ENCODE measurements around the gene TEDC1. TPM values are rescaled to one million over a fixed set of nuclear protein-coding genes. Genes with fewer than 3 reads are reported as not detected.

TEDC1 gene
- total RNA-seq, 1 experiment from 2014 or later = 17.9 TPM

DNA sequence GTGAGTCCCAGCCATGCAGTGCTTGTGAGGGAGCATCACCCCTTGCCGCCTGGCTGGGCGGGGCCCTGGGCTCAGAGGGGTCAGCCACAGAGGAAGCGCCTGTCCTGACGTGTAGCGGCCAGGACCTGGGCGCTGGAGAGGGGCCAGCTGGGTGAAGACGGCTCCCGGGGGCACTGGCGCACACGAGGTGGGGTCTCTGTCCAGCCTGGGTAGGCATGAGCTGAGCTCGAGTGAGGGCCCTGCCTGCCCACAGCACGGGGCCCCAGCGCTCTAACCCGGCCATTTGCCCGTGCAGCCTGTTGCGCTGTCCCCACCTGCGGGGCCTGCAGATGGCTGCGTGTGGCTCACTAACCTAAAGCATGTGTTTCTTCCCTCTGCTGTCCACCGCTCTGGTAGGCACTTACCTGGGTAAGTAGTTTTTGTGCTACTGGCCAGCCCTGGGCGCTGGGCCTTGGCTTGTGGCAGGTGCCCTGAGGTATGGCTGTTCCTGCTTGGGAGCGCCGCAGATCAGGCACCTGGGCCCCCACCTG lies 23.0 kb upstream of the TEDC1 start (continued):
- TF ChIP-seq, protein P1, sequence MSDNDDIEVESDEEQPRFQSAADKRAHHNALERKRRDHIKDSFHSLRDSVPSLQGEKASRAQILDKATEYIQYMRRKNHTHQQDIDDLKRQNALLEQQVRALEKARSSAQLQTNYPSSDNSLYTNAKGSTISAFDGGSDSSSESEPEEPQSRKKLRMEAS (CRISPR knock-in tag; IDR thresholded peaks at IDR 0.05) = no peak
- TF ChIP-seq MLX (CRISPR knock-in tag; IDR thresholded peaks at IDR 0.05) = no peak
- TF ChIP-seq ETV6 (CRISPR knock-in tag; IDR thresholded peaks at IDR 0.05) = no peak
- TF ChIP-seq ZNF138 (CRISPR knock-in tag; conservative IDR thresholded peaks at IDR 0.05) = no peak
- no peak for TF ChIP-seq PRDM15 (CRISPR knock-in tag; IDR thresholded peaks at IDR 0.05)

GRCh38 chr14:105468621-105469241 lies 22.3 kb upstream of the TEDC1 start:
- CTCF ChIA-PET = interaction anchor here (2.4 to 7.2 kb wide), 4 partner anchors 10 to 21 kb away, joined by 8 to 116 read pairs (median 30); partner anchors contain the start of gene TEDC1
- ATAC-seq (no peak), DNase-seq (ENCODE audit: low spot score) (no peak)
- no peaks in the 10 kb centered on the region for H3K9me3 Mint-ChIP-seq
- no peak overlapping the region for H3K4me3 Mint-ChIP-seq
- POLR2A ChIA-PET = interaction anchor here (1.0 kb wide), 1 partner anchor 37 kb away, joined by 3 read pairs; no protein-coding TSS in a partner anchor
- H3K27me3 Mint-ChIP-seq (ENCODE audit: low read depth) = no peaks in the 10 kb centered on the region
- no peaks in the 10 kb centered on the region for H3K4me1 Mint-ChIP-seq
- H3K36me3 Mint-ChIP-seq = peaks cover 2% of the 10 kb centered on the region; the same call in 1 of the 2 replicates
- H3K27ac Mint-ChIP-seq = no peak overlapping the region
- TF ChIP-seq ZNF281 (CRISPR knock-in tag; IDR thresholded peaks at IDR 0.05) (no peak), ZNF219 (CRISPR knock-in tag; IDR thresholded peaks at IDR 0.05; ENCODE audit: borderline replicate concordance) (no peak), ZNF671 (CRISPR knock-in tag; IDR thresholded peaks at IDR 0.05) (no peak), NFYB (CRISPR knock-in tag; conservative IDR thresholded peaks at IDR 0.05; ENCODE audit: low read depth) (no peak), FOXJ3 (CRISPR knock-in tag; IDR thresholded peaks at IDR 0.05; ENCODE audit: borderline replicate concordance) (no peak), RORB (CRISPR knock-in tag; IDR thresholded peaks at IDR 0.05) (no peak), IRF1 (CRISPR knock-in tag; IDR thresholded peaks at IDR 0.05) (no peak), OVOL2 (CRISPR knock-in tag; IDR thresholded peaks at IDR 0.05; ENCODE audit: borderline replicate concordance) (no peak), EMX1 (CRISPR knock-in tag; IDR thresholded peaks at IDR 0.05) (no peak), CREM (CRISPR knock-in tag; IDR thresholded peaks at IDR 0.05) (no peak), ARID4B (CRISPR knock-in tag; IDR thresholded peaks at IDR 0.05; ENCODE audit: borderline replicate concordance) (no peak)
- TF ChIP-seq, protein P2, sequence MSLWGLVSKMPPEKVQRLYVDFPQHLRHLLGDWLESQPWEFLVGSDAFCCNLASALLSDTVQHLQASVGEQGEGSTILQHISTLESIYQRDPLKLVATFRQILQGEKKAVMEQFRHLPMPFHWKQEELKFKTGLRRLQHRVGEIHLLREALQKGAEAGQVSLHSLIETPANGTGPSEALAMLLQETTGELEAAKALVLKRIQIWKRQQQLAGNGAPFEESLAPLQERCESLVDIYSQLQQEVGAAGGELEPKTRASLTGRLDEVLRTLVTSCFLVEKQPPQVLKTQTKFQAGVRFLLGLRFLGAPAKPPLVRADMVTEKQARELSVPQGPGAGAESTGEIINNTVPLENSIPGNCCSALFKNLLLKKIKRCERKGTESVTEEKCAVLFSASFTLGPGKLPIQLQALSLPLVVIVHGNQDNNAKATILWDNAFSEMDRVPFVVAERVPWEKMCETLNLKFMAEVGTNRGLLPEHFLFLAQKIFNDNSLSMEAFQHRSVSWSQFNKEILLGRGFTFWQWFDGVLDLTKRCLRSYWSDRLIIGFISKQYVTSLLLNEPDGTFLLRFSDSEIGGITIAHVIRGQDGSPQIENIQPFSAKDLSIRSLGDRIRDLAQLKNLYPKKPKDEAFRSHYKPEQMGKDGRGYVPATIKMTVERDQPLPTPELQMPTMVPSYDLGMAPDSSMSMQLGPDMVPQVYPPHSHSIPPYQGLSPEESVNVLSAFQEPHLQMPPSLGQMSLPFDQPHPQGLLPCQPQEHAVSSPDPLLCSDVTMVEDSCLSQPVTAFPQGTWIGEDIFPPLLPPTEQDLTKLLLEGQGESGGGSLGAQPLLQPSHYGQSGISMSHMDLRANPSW (CRISPR knock-in tag; conservative IDR thresholded peaks at IDR 0.05; ENCODE audit: low read depth) = no peak
- TF ChIP-seq, protein P1 (CRISPR knock-in tag; IDR thresholded peaks at IDR 0.05) = no peak
- TF ChIP-seq, protein P3, sequence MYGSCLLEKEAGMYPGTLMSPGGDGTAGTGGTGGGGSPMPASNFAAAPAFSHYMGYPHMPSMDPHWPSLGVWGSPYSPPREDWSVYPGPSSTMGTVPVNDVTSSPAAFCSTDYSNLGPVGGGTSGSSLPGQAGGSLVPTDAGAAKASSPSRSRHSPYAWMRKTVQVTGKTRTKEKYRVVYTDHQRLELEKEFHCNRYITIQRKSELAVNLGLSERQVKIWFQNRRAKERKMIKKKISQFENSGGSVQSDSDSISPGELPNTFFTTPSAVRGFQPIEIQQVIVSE (CRISPR knock-in tag; IDR thresholded peaks at IDR 0.05; ENCODE audit: borderline replicate concordance) = no peak
